Activated T-helper 2 cell treated with anti-CD3 and anti-CD28 coated beads, Interferon-gamma antibody, Interleukin-2, Interleukin-4, amounts not matched to agents 10 μg/mL and 5 μg/mL and 100 μg/mL, durations not matched to agents 14 hours and 24 hours and 36 hours (primary cell): ENCODE data around the gene UBE2Q1. TPM values are rescaled to one million over a fixed set of nuclear protein-coding genes. Genes with fewer than 3 reads are reported as not detected.

Source experiments
- DNase-seq: peaks from one replicate; pipeline ENCODE4 v3.0.0; 2021; ENCODE audit warnings: low spot score
- H3K27ac Mint-ChIP-seq: one replicate; pipeline ENCODE4 v1.8.0; 2021; ENCODE audit warnings: mixed read lengths
- H3K27me3 Mint-ChIP-seq: one replicate; pipeline ENCODE4 v1.8.0; 2021; ENCODE audit warnings: low read depth, mixed read lengths
- H3K36me3 Mint-ChIP-seq: one replicate; pipeline ENCODE4 v1.8.0; 2021; ENCODE audit warnings: low read depth, mixed read lengths
- H3K4me1 Mint-ChIP-seq: one replicate; pipeline ENCODE4 v1.8.0; 2021; ENCODE audit warnings: low read depth, mixed read lengths
- H3K4me3 Mint-ChIP-seq: one replicate; pipeline ENCODE4 v1.8.0; 2021; ENCODE audit warnings: low read depth, mild to moderate bottlenecking, moderate library complexity, mixed read lengths
- H3K9me3 Mint-ChIP-seq: one replicate; pipeline ENCODE4 v1.8.0; 2021; ENCODE audit warnings: mixed read lengths
- intact Hi-C: fragments of 100-400 bp; cut with micrococcal nuclease; formaldehyde crosslinking; loops from one replicate; pipeline ENCODE4 v1.15.1; 2023
- total RNA-seq: library from RNA; stranded (reverse); gene quantifications from 2 replicates; pipeline ENCODE4 v1.2.3, GENCODE V29; 2022

UBE2Q1 gene
- total RNA-seq, 1 donor from 2014 or later, result 96.5 TPM

DNA sequence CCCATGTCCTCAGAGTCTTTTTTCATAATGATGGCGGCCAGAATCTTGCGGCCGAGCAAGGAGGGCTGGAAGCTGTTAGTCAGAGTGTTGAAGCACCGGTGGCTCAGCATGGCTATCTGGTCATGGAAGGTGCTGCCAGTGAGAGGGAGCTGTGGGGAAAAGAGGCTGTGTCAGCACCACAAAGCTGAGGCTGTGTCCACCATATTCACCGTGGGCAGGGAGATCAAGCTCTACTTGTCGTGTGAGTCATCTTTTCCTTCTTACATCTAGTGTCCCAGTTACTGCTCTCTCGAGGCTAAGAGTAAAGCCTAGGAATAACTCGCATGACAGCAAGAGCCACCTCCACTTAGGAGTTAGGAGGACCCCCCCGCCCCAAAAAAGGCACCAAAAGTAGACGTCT lies 31.3 kb upstream of the UBE2Q1 start:
- intact Hi-C loops, result no loop called here
- H3K27me3 Mint-ChIP-seq, result no peaks in the 10 kb centered on the region
- H3K4me3 Mint-ChIP-seq, result no peak overlapping the region
- no peak for DNase-seq
- peaks cover 96% of the 10 kb centered on the region for H3K36me3 Mint-ChIP-seq
- H3K27ac Mint-ChIP-seq, result peak overlapping the region; percentile 35
- H3K4me1 Mint-ChIP-seq, result peaks cover 6% of the 10 kb centered on the region
- H3K9me3 Mint-ChIP-seq, result no peaks in the 10 kb centered on the region

- intact Hi-C loops, result no loop called here
- no peak overlapping the region for H3K4me3 Mint-ChIP-seq
- H3K9me3 Mint-ChIP-seq, result no peaks in the 10 kb centered on the region
- H3K27me3 Mint-ChIP-seq, result no peaks in the 10 kb centered on the region
- H3K4me1 Mint-ChIP-seq, result peaks cover 6% of the 10 kb centered on the region
- no peak for DNase-seq
- peaks cover 84% of the 10 kb centered on the region for H3K36me3 Mint-ChIP-seq
- no peak overlapping the region for H3K27ac Mint-ChIP-seq
Observed at GRCh38 chr1:154586641-154587040, 28.2 kb upstream of the UBE2Q1 start.

GRCh38 chr1:154586231-154586630 lies 27.8 kb upstream of the UBE2Q1 start:
- peaks cover 6% of the 10 kb centered on the region for H3K4me1 Mint-ChIP-seq
- DNase-seq, result no peak
- H3K27ac Mint-ChIP-seq, result no peak overlapping the region
- intact Hi-C loops, result no loop called here
- H3K4me3 Mint-ChIP-seq, result no peak overlapping the region
- no peaks in the 10 kb centered on the region for H3K27me3 Mint-ChIP-seq
- H3K9me3 Mint-ChIP-seq, result no peaks in the 10 kb centered on the region
- peaks cover 82% of the 10 kb centered on the region for H3K36me3 Mint-ChIP-seq

- intact Hi-C loops, result no loop called here
- H3K27me3 Mint-ChIP-seq, result no peaks in the 10 kb centered on the region
- H3K4me3 Mint-ChIP-seq, result no peak overlapping the region
- H3K27ac Mint-ChIP-seq, result no peak overlapping the region
- H3K9me3 Mint-ChIP-seq, result no peaks in the 10 kb centered on the region
- H3K36me3 Mint-ChIP-seq, result peaks cover 82% of the 10 kb centered on the region
- peaks cover 3% of the 10 kb centered on the region for H3K4me1 Mint-ChIP-seq
- no peak for DNase-seq
Observed at GRCh38 chr1:154584267-154584994, 26.0 kb upstream of the UBE2Q1 start.

- no peak for DNase-seq
- H3K27me3 Mint-ChIP-seq, result no peaks in the 10 kb centered on the region
- intact Hi-C loops, result no loop called here
- no peak overlapping the region for H3K4me3 Mint-ChIP-seq
- H3K9me3 Mint-ChIP-seq, result no peaks in the 10 kb centered on the region
- H3K27ac Mint-ChIP-seq, result no peak overlapping the region
- H3K4me1 Mint-ChIP-seq, result peaks cover under 1% of the 10 kb centered on the region
- peaks cover 82% of the 10 kb centered on the region for H3K36me3 Mint-ChIP-seq
Observed at GRCh38 chr1:154583773-154584172, 25.3 kb upstream of the UBE2Q1 start.

GRCh38 chr1:154582885-154583284 lies 24.4 kb upstream of the UBE2Q1 start:
- intact Hi-C loops, result no loop called here
- Mint-ChIP-seq H3K27ac (no peak overlapping the region), H3K4me1 (no peaks in the 10 kb centered on the region), H3K27me3 (no peaks in the 10 kb centered on the region), H3K4me3 (no peak overlapping the region), H3K36me3 (peaks cover 82% of the 10 kb centered on the region), H3K9me3 (no peaks in the 10 kb centered on the region)
- DNase-seq, result no peak

- H3K36me3 Mint-ChIP-seq, result peaks cover 72% of the 10 kb centered on the region
- no peak for DNase-seq
- H3K27me3 Mint-ChIP-seq, result no peaks in the 10 kb centered on the region
- H3K4me1 Mint-ChIP-seq, result no peaks in the 10 kb centered on the region
- intact Hi-C loops, result no loop called here
- H3K4me3 Mint-ChIP-seq, result no peak overlapping the region
- no peaks in the 10 kb centered on the region for H3K9me3 Mint-ChIP-seq
- no peak overlapping the region for H3K27ac Mint-ChIP-seq
Observed at GRCh38 chr1:154581766-154582165, 23.3 kb upstream of the UBE2Q1 start.

GRCh38 chr1:154579374-154579773 lies 20.9 kb upstream of the UBE2Q1 start:
- intact Hi-C loops, result no loop called here
- no peak overlapping the region for H3K27ac Mint-ChIP-seq
- H3K4me3 Mint-ChIP-seq, result no peak overlapping the region
- H3K36me3 Mint-ChIP-seq, result peaks cover 53% of the 10 kb centered on the region
- no peaks in the 10 kb centered on the region for H3K4me1 Mint-ChIP-seq
- no peak for DNase-seq
- no peaks in the 10 kb centered on the region for H3K9me3 Mint-ChIP-seq
- H3K27me3 Mint-ChIP-seq, result no peaks in the 10 kb centered on the region

DNA sequence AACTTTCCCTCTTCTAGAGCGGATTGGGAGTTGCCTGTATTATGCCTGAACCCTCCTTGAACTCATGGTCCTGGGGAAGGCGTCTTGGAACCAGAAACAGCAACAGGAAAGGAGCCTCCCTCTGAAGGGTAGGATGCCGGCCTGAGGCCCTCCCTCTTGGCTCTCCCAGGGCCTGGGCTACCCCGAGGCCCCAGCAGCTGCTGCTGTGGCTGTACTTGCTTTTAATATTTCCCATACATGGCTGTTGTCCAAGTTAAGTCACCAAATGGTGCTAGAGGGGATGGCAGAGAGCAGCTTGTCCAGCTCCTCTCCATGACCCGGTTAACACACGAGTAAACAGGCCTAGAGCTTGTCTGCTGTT lies 19.6 kb upstream of the UBE2Q1 start:
- DNase-seq, result no peak
- Mint-ChIP-seq H3K4me1 (no peaks in the 10 kb centered on the region), H3K4me3 (no peak overlapping the region), H3K27ac (no peak overlapping the region), H3K27me3 (no peaks in the 10 kb centered on the region), H3K36me3 (peaks cover 48% of the 10 kb centered on the region), H3K9me3 (no peaks in the 10 kb centered on the region)
- intact Hi-C loops, result no loop called here

- Mint-ChIP-seq H3K4me1 (no peaks in the 10 kb centered on the region), H3K4me3 (no peak overlapping the region), H3K27ac (no peak overlapping the region), H3K36me3 (peaks cover 46% of the 10 kb centered on the region), H3K27me3 (no peaks in the 10 kb centered on the region), H3K9me3 (no peaks in the 10 kb centered on the region)
- no peak for DNase-seq
- intact Hi-C loops, result no loop called here
Observed at GRCh38 chr1:154577346-154578057, 19.0 kb upstream of the UBE2Q1 start.

DNA sequence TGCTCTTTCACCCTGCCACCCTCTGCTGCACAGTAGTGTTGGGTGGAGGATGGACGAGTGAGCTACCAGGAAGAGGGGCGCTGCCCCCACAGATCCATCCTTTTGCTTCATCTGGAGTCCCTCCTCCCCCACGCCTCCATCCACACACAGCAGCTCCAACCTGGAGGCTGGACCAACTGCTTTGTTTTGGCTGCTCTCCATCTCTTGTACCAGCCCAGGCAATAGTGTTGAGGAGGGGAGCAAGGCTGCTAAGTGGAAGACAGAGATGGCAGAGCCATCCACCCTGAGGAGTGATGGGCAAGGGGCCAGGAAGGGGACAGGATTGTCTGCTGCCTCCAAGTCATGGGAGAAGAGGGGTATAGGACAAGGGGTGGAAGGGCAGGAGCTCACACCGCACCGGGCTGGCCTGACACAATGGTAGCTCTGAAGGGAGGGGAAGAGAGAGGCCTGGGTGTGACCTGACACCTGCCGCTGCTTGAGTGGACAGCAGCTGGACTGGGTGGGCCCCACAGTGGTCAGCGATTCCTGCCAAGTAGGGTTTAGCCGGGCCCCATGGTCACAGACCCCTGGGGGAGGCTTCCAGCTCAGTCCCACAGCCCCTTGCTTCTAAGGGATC lies 17.6 kb upstream of the UBE2Q1 start:
- H3K27ac Mint-ChIP-seq, result no peak overlapping the region
- H3K36me3 Mint-ChIP-seq, result peaks cover 35% of the 10 kb centered on the region

DNA sequence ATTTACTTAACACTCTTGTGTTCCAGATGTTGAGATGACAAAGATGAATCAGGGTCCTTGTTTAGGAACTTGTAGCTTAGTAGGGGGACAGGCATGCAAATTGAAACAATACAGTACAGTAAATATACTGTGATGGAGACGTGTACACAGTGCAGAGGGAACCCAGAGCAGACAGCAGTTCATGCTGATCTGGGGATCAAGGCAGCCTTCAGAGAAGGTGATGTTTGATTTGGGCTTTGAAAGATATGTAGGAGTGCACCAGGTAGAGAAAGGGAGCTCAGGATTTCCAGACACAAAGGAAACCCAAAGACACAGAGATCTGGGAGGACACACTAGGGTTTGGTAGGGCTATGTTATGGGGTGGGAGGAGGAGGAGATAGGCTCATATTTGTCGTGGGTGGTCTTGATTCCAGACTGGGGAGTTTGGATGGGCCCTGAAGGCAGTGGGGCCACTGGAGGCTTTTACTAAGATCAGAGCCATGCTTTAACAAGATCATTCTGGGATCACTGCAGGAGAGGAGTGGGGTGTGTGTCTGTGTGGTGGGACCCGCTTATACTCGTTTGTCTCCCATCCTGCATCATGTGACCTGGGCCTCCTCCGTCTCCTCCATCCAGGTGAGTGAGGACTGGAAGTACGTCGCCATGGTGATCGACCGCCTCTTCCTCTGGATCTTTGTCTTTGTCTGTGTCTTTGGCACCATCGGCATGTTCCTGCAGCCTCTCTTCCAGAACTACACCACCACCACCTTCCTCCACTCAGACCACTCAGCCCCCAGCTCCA lies 16.9 kb upstream of the UBE2Q1 start:
- intact Hi-C loops, result no loop called here
- Mint-ChIP-seq H3K9me3 (no peaks in the 10 kb centered on the region), H3K4me3 (no peak overlapping the region), H3K27ac (no peak overlapping the region), H3K36me3 (peaks cover 30% of the 10 kb centered on the region), H3K4me1 (no peaks in the 10 kb centered on the region), H3K27me3 (no peaks in the 10 kb centered on the region)
- DNase-seq, result no peak

More for the DNA sequence above, 17.6 kb upstream of the UBE2Q1 start:
- H3K4me1 Mint-ChIP-seq, result no peaks in the 10 kb centered on the region
- no peaks in the 10 kb centered on the region for H3K9me3 Mint-ChIP-seq
- DNase-seq, result no peak
- no peak overlapping the region for H3K4me3 Mint-ChIP-seq
- H3K27me3 Mint-ChIP-seq, result no peaks in the 10 kb centered on the region
- intact Hi-C loops, result no loop called here
